ENCODE measurements around the gene MBNL2. TPM values are rescaled to one million over a fixed set of nuclear protein-coding genes. Genes with fewer than 3 reads are reported as not detected.
A peak's percentile ranks its signal among the peaks of the same experiment; 100 is the strongest.

MBNL2 gene
- total and polyA plus RNA-seq, 2 experiments from 2014 or later: 46.7 to 79.5 TPM

GRCh38 chr13:97281028-97281427, 58.9 kb downstream of the MBNL2 start:
- Histone ChIP-seq H3K9me3 (ENCODE audit: low read depth) (no peaks in the 10 kb centered on the region), H4K20me1 (ENCODE audit: insufficient read depth) (no peaks in the 10 kb centered on the region), H2AFZ (no peak overlapping the region), H3F3A (ENCODE audit: insufficient read depth) (peaks cover 77% of the 10 kb centered on the region), H3K27ac (peak overlapping the region; percentile 89), H3K4me2 (ENCODE audit: unreplicated experiment) (no peak overlapping the region), H3K4me1 (ENCODE audit: insufficient read depth) (peaks cover 82% of the 10 kb centered on the region), H3K79me2 (ENCODE audit: insufficient read depth) (peaks cover 95% of the 10 kb centered on the region), H3K9me2 (ENCODE audit: insufficient read depth) (no peaks in the 10 kb centered on the region), H3K27me3 (replicated peaks; ENCODE audit: insufficient read depth) (no peaks in the 10 kb centered on the region), H3K4me3 (no peak overlapping the region), H3K9ac (no peak overlapping the region), H3K36me3 (ENCODE audit: low read depth) (peaks cover 5% of the 10 kb centered on the region; the same call in 1 of the 2 replicates)
- no peak for DNase-seq
- in situ Hi-C loops (cut with MboI): no loop called here
- TF ChIP-seq EZH2phosphoT487 (IDR thresholded peaks at IDR 0.05; ENCODE audit: insufficient read depth, low read depth) (no peak), EZH2 (IDR thresholded peaks at IDR 0.05; ENCODE audit: insufficient read depth, poor library complexity, severe bottlenecking) (no peak)

DNA sequence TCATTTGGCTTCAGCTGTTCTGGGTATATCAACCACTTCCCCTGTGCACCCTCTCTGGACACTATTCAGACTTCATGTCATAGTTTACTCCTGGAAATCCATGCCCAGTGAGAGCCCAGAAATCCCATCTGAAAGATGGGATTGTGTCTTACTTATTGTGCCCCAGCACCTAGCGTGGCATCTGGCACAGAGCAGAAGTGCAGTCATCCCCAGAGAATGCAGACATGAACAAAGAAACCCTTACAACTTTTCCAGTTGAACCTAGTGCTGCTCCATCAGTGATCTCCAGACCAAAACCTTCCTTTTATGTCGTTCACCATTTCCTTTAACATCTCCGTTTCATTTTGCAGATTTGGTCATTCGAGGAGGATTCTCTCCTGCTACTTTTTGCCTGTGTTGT, 60.6 kb downstream of the MBNL2 start:
- no peaks in the 10 kb centered on the region for H3K9me2 ChIP-seq (ENCODE audit: insufficient read depth)
- WGBS, 2 experiments (ENCODE audit: low coverage in 1 of 2, low lambda C conversion rate in 2 of 2, missing lambda C conversion rate in 2 of 2): 90% methylated on average over 4 of the region's 4 CpGs
- TF ChIP-seq EZH2phosphoT487 (IDR thresholded peaks at IDR 0.05; ENCODE audit: insufficient read depth, low read depth) (no peak), EZH2 (IDR thresholded peaks at IDR 0.05; ENCODE audit: insufficient read depth, poor library complexity, severe bottlenecking) (no peak)
- H4K20me1 ChIP-seq (ENCODE audit: insufficient read depth): no peaks in the 10 kb centered on the region
- peaks cover 66% of the 10 kb centered on the region for H3K4me1 ChIP-seq (ENCODE audit: insufficient read depth)
- peaks cover 95% of the 10 kb centered on the region for H3K79me2 ChIP-seq (ENCODE audit: insufficient read depth)
- no peak overlapping the region for H3K9ac ChIP-seq
- H3K4me3 ChIP-seq: no peak overlapping the region
- in situ Hi-C loops (cut with MboI): no loop called here
- H3F3A ChIP-seq (ENCODE audit: insufficient read depth): peaks cover 63% of the 10 kb centered on the region
- peak; percentile 23 for DNase-seq
- H3K4me2 ChIP-seq (ENCODE audit: unreplicated experiment): no peak overlapping the region
- no peaks in the 10 kb centered on the region for H3K36me3 ChIP-seq (ENCODE audit: low read depth)
- no peaks in the 10 kb centered on the region for H3K9me3 ChIP-seq (ENCODE audit: low read depth)
- H3K27me3 ChIP-seq (replicated peaks; ENCODE audit: insufficient read depth): no peaks in the 10 kb centered on the region
- H2AFZ ChIP-seq: no peak overlapping the region
- no peak overlapping the region for H3K27ac ChIP-seq

DNA sequence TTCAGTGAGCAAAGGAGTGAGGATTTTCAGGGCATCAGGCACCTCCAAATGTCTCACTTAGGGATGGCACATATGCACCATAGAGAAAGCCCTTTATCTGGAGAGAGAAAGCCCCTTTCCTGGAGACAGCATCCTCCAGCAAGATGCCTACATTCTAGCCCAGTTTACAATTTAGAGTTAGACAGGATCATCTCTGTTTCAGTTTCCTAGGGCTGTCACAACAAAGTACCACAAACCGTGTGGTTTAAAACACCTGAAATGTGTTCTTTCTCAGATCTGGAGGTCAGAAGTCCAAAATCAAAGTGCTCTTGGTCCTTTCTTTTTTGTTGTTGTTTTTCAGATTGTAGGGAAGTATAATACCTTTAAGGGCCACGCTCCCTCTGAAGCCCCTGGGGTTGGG, 61.8 kb downstream of the MBNL2 start:
- no peak overlapping the region for H3K4me3 ChIP-seq
- H3K9me3 ChIP-seq (ENCODE audit: low read depth): no peaks in the 10 kb centered on the region
- no peak overlapping the region for H3K4me2 ChIP-seq (ENCODE audit: unreplicated experiment)
- H3K27me3 ChIP-seq (replicated peaks; ENCODE audit: insufficient read depth): no peaks in the 10 kb centered on the region
- H3K36me3 ChIP-seq (ENCODE audit: low read depth): no peaks in the 10 kb centered on the region
- H3K9ac ChIP-seq: no peak overlapping the region
- H4K20me1 ChIP-seq (ENCODE audit: insufficient read depth): no peaks in the 10 kb centered on the region
- DNase-seq: no peak
- no peak for TF ChIP-seq EZH2phosphoT487 (IDR thresholded peaks at IDR 0.05; ENCODE audit: insufficient read depth, low read depth)
- TF ChIP-seq EZH2 (IDR thresholded peaks at IDR 0.05; ENCODE audit: insufficient read depth, poor library complexity, severe bottlenecking): no peak
- peaks cover 54% of the 10 kb centered on the region for H3K4me1 ChIP-seq (ENCODE audit: insufficient read depth)
- H3K27ac ChIP-seq: no peak overlapping the region
- in situ Hi-C loops (cut with MboI): no loop called here
- H3K79me2 ChIP-seq (ENCODE audit: insufficient read depth): peaks cover 98% of the 10 kb centered on the region
- H3K9me2 ChIP-seq (ENCODE audit: insufficient read depth): no peaks in the 10 kb centered on the region
- H3F3A ChIP-seq (ENCODE audit: insufficient read depth): peaks cover 51% of the 10 kb centered on the region
- no peak overlapping the region for H2AFZ ChIP-seq
- WGBS, 2 experiments (ENCODE audit: low coverage in 1 of 2, low lambda C conversion rate in 2 of 2, missing lambda C conversion rate in 2 of 2): 100% methylated on average over 2 of the region's 2 CpGs

DNA sequence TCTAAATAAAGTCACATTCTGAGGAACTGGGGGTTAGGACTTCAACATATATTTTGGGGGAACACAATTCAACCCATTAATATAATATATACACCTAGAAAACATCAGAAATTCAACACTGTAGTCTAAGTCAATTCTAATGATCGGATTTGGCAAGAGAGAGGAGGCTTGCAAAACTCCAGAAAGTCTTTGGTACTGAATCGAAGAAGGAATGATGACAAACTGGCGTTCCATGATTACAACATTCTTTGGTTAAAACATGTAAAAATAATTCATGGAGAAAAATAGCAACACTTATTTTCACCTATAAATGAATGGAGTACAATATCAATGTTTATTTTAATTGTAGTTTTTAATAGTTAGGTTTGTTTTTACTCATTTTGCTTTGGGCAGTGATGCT, 62.4 kb downstream of the MBNL2 start:
- Histone ChIP-seq H3K27me3 (replicated peaks; ENCODE audit: insufficient read depth) (no peaks in the 10 kb centered on the region), H3K4me2 (ENCODE audit: unreplicated experiment) (peak overlapping the region; percentile 5), H3K36me3 (ENCODE audit: low read depth) (no peaks in the 10 kb centered on the region), H3K9me2 (ENCODE audit: insufficient read depth) (no peaks in the 10 kb centered on the region), H3K9ac (no peak overlapping the region), H2AFZ (no peak overlapping the region), H3K9me3 (ENCODE audit: low read depth) (no peaks in the 10 kb centered on the region), H3F3A (ENCODE audit: insufficient read depth) (peaks cover 45% of the 10 kb centered on the region), H3K4me1 (ENCODE audit: insufficient read depth) (peaks cover 47% of the 10 kb centered on the region), H4K20me1 (ENCODE audit: insufficient read depth) (no peaks in the 10 kb centered on the region), H3K27ac (0 out of 2 replicates have a peak overlapping the region, but pooled peaks have one; percentile 12), H3K79me2 (ENCODE audit: insufficient read depth) (peaks cover 98% of the 10 kb centered on the region), H3K4me3 (no peak overlapping the region)
- in situ Hi-C loops (cut with MboI): no loop called here
- TF ChIP-seq EZH2phosphoT487 (IDR thresholded peaks at IDR 0.05; ENCODE audit: insufficient read depth, low read depth) (no peak), EZH2 (IDR thresholded peaks at IDR 0.05; ENCODE audit: insufficient read depth, poor library complexity, severe bottlenecking) (no peak)
- 16 to 23% methylated on average over 3 of the region's 3 CpGs for WGBS, 2 experiments (ENCODE audit: low coverage in 1 of 2, low lambda C conversion rate in 2 of 2, missing lambda C conversion rate in 2 of 2)
- peak; percentile 76 for DNase-seq
